Suprapubic skin (tissue), 4 donors: ENCODE results near the gene AHCYL1. TPM values are rescaled to one million over a fixed set of nuclear protein-coding genes. Genes with fewer than 3 reads are reported as not detected.

Experiments
- DNase-seq, 2 donors: peaks; one replicate each; pipeline ENCODE4 v3.0.0-alpha.2; 2019; ENCODE audit warnings: low spot score in 2 of 2
- H3K27ac ChIP-seq: fragments of 200-600 bp; sonication (generic); one replicate; pipeline ENCODE4 v1.5.1; 2019
- H3K27me3 ChIP-seq: fragments of 200-600 bp; sonication (generic); one replicate; pipeline ENCODE4 v1.5.1; 2019
- H3K36me3 ChIP-seq: fragments of 200-600 bp; sonication (generic); one replicate; pipeline ENCODE4 v1.5.1; 2019
- H3K4me1 ChIP-seq: fragments of 200-600 bp; sonication (generic); one replicate; pipeline ENCODE4 v1.5.1; 2019
- H3K4me3 ChIP-seq: fragments of 200-600 bp; sonication (generic); one replicate; pipeline ENCODE4 v1.5.1; 2019; ENCODE audit warnings: mild to moderate bottlenecking
- H3K9me3 ChIP-seq: fragments of 200-600 bp; sonication (generic); one replicate; pipeline ENCODE4 v1.5.1; 2019
- CTCF ChIP-seq, 2 donors: fragments of 200-600 bp in 1 of 2; fragments of 450-650 bp in 1 of 2; sonication (generic) in 1 of 2; IDR thresholded peaks; one replicate each; pipeline ENCODE4 v1.5.1; 2016 to 2019; ENCODE audit warnings: antibody characterized with exemption in 2 of 2, mild to moderate bottlenecking in 1 of 2, moderate library complexity in 1 of 2
- EP300 ChIP-seq: sonication (generic); formaldehyde crosslinking; IDR thresholded peaks from one replicate; pipeline ENCODE4 v1.6.1; 2017; ENCODE audit warnings: antibody characterized with exemption
- POLR2A ChIP-seq, 2 donors: fragments of 450-650 bp; IDR thresholded peaks; one replicate each; pipeline ENCODE4 v1.6.1; 2017; ENCODE audit warnings: antibody characterized with exemption in 2 of 2, mild to moderate bottlenecking in 2 of 2, moderate library complexity in 2 of 2
- POLR2AphosphoS5 ChIP-seq, 3 donors: sonication (generic); formaldehyde crosslinking; IDR thresholded peaks; one replicate each; pipeline ENCODE4 v1.6.1; 2017; ENCODE audit warnings: antibody characterized with exemption in 3 of 3
- WGBS: methylation state at CpG from one replicate; pipeline ENCODE4 v1.1.5; 2018; 5-methylcytosine and 5-hydroxymethylcytosine counted together
- total RNA-seq, 4 donors: library from RNA; depleted of rRNA; stranded (reverse); fragments of >200 nt; gene quantifications; one replicate each; pipeline ENCODE4 v1.1.0, GENCODE V29; 2016

Gene AHCYL1
- total RNA-seq, 4 donors from 2014 or later, result 37.7 to 50.4 (median 48.6) TPM

DNA sequence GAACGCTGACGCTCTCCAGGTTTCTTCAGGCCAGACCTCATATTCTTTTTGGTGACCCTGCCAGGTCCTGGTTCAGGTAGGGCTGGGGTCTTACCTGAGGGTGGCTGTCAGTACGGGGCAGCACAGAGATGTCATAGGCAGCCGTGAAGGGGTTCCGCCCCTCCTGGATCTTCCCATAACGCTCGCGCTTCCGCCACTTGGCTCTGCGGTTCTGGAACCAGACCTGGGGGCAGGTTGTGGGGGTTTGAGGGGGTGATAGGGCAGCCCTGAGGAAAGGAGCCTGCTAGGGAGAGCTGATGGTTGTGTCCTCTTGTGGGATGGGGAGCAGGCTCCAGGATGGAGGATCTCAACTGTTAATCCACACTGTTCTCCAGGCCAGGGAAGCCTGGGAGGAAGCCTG is 76.8 kb downstream of the AHCYL1 start:
- Histone ChIP-seq H3K4me3 (no peak overlapping the region), H3K4me1 (peaks cover 21% of the 10 kb centered on the region), H3K27ac (no peak overlapping the region), H3K36me3 (peaks cover 17% of the 10 kb centered on the region), H3K27me3 (peaks cover 6% of the 10 kb centered on the region), H3K9me3 (no peaks in the 10 kb centered on the region)
- 93% methylated on average over 10 of the region's 10 CpGs for WGBS
- no peak for DNase-seq
- TF ChIP-seq POLR2A (IDR thresholded peaks at IDR 0.05), result no peak
- TF ChIP-seq EP300, result no peak
- no peak for TF ChIP-seq POLR2AphosphoS5 (IDR thresholded peaks at IDR 0.05)
- no peak for TF ChIP-seq CTCF (IDR thresholded peaks at IDR 0.05)

GRCh38 chr1:110062612-110063011 is 78.0 kb downstream of the AHCYL1 start:
- 87% methylated on average over 2 of the region's 2 CpGs for WGBS
- no peak for DNase-seq
- H3K27me3 ChIP-seq, result peaks cover 19% of the 10 kb centered on the region
- no peaks in the 10 kb centered on the region for H3K9me3 ChIP-seq
- peaks cover 12% of the 10 kb centered on the region for H3K4me1 ChIP-seq
- peaks cover 4% of the 10 kb centered on the region for H3K36me3 ChIP-seq
- no peak overlapping the region for H3K27ac ChIP-seq
- no peak overlapping the region for H3K4me3 ChIP-seq
- TF ChIP-seq CTCF (IDR thresholded peaks at IDR 0.05), result no peak
- no peak for TF ChIP-seq POLR2AphosphoS5 (IDR thresholded peaks at IDR 0.05)
- TF ChIP-seq EP300, result no peak
- no peak for TF ChIP-seq POLR2A (IDR thresholded peaks at IDR 0.05)

DNA sequence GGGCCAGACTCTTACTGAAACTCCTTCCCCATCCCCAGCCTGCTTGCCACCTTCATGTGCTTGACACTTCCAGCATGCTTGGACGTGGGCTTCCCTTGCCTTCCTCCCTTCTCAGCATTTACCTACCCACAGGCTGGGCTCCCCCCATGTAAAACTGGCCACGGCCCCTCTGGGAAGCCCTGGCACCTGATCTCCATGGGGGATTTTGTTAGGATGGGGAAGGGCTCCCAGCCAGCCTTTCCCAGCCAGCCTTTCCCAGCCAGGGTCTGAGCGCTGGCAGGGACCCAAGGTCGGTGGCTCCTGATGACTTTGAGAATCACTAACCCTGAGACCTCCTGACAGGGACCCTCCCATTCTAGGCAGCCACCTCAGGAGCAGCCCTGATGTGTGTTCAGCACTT is 79.2 kb downstream of the AHCYL1 start:
- H3K36me3 ChIP-seq, result peaks cover 4% of the 10 kb centered on the region
- H3K4me3 ChIP-seq, result no peak overlapping the region
- peaks cover 31% of the 10 kb centered on the region for H3K27me3 ChIP-seq
- no peak for TF ChIP-seq CTCF (IDR thresholded peaks at IDR 0.05)
- TF ChIP-seq POLR2A (IDR thresholded peaks at IDR 0.05), result no peak
- TF ChIP-seq EP300, result no peak
- TF ChIP-seq POLR2AphosphoS5 (IDR thresholded peaks at IDR 0.05), result no peak
- 48% methylated on average over 4 of the region's 4 CpGs for WGBS
- no peaks in the 10 kb centered on the region for H3K9me3 ChIP-seq
- no peak overlapping the region for H3K27ac ChIP-seq
- no peak for DNase-seq
- peaks cover 14% of the 10 kb centered on the region for H3K4me1 ChIP-seq

DNA sequence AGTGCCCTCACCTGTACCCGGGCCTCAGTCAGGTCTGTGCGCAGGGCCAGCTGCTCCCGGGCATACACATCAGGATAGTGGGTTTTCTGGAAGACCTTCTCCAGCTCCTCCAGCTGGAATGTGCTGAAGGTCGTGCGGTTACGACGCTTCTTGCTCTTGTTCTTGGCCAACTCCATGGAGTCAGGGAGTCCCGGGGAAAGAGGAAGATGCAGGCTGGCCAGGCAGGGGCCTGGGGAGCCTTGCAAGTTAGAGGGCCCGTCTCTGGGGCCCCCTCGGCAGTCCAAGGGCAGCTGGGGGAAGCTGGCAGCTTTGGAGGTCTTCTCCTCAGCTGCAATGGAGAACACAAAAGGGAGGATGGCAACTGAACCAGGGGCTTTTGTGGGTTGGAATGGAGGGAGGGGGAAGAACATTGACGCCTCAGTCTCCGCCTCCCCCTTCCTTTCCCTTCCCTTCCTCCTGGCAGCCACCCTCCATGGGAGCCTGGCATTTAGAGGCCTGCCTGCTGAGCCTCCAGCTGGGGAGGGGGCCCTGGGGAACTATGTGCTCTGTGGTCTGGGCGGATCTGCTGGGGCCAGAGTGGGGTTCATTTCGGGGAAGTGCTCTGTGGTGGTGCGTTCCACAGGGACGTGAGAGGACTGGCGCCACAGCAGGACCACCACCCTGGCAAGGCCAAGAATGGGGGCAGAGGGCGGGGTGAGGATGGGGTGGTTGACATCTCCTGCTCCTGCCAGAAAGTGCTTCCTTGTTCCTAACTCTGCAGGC is 80.2 kb downstream of the AHCYL1 start:
- DNase-seq, result no peak
- no peaks in the 10 kb centered on the region for H3K9me3 ChIP-seq
- H3K27ac ChIP-seq, result no peak overlapping the region
- 88% methylated on average over 17 of the region's 18 CpGs for WGBS
- H3K4me1 ChIP-seq, result peaks cover 24% of the 10 kb centered on the region
- no peak for TF ChIP-seq EP300
- no peak for TF ChIP-seq POLR2AphosphoS5 (IDR thresholded peaks at IDR 0.05)
- TF ChIP-seq CTCF (IDR thresholded peaks at IDR 0.05), result no peak
- TF ChIP-seq POLR2A (IDR thresholded peaks at IDR 0.05), result no peak
- H3K4me3 ChIP-seq, result no peak overlapping the region
- H3K27me3 ChIP-seq, result peaks cover 40% of the 10 kb centered on the region
- peaks cover 4% of the 10 kb centered on the region for H3K36me3 ChIP-seq

DNA sequence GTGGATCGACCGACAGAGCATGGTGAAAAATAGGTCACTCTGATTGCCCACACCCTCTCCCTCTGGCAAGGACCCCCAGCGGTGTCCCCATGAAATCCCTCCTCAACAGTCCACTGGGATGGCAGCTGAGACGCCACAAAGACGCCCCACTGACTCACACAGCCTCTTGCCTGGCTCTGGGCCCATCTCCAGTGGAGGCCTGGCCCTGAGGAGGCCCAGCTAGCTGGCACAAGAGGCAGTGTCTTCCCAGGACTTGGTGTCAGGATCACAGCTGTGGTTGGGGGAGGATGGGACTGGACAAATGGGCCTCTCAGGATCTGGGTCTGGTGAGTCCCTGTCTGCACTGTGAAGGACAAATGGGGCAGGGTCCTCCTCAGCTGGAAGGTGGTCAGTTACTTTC is 81.3 kb downstream of the AHCYL1 start:
- peaks cover 4% of the 10 kb centered on the region for H3K36me3 ChIP-seq
- H3K27ac ChIP-seq, result no peak overlapping the region
- no peak overlapping the region for H3K4me3 ChIP-seq
- H3K9me3 ChIP-seq, result no peaks in the 10 kb centered on the region
- H3K4me1 ChIP-seq, result peaks cover 34% of the 10 kb centered on the region
- peaks cover 51% of the 10 kb centered on the region for H3K27me3 ChIP-seq
- no peak for DNase-seq
- WGBS, result 77% methylated on average over 3 of the region's 5 CpGs
- TF ChIP-seq CTCF (IDR thresholded peaks at IDR 0.05) (no peak), POLR2AphosphoS5 (IDR thresholded peaks at IDR 0.05) (no peak), POLR2A (IDR thresholded peaks at IDR 0.05) (no peak), EP300 (no peak)
